ENCODE data around the gene NTHL1. TPM values are rescaled to one million over a fixed set of nuclear protein-coding genes. Genes with fewer than 3 reads are reported as not detected.
A peak's percentile ranks its signal among the peaks of the same experiment; 100 is the strongest.

The NTHL1 gene
- total RNA-seq, 1 experiment from 2014 or later: 32.8 TPM

- Mint-ChIP-seq H3K9me3 (ENCODE audit: low read depth, unreplicated experiment) (no peaks in the 10 kb centered on the region), H3K4me3 (ENCODE audit: low read depth, unreplicated experiment) (peak overlapping the region; percentile 54), H3K27ac (ENCODE audit: unreplicated experiment) (no peak overlapping the region), H3K36me3 (ENCODE audit: insufficient read depth, unreplicated experiment) (peaks cover 49% of the 10 kb centered on the region), H3K4me1 (ENCODE audit: low read depth, unreplicated experiment) (peaks cover 17% of the 10 kb centered on the region), H3K27me3 (ENCODE audit: unreplicated experiment) (no peaks in the 10 kb centered on the region)
- DNase-seq: peak; percentile 84
- no peak for TF ChIP-seq CTCF (IDR thresholded peaks at IDR 0.05; ENCODE audit: unreplicated experiment)
- no TSS peak for BruUV-seq (replicated peaks)
- CTCF ChIA-PET: no interaction called here
- intact Hi-C loops (cut with micrococcal nuclease; ENCODE audit: unreplicated experiment): no loop called here
Measured at GRCh38 chr16:1991948-1992703, 55.5 kb downstream of the NTHL1 start.

- Mint-ChIP-seq H3K9me3 (ENCODE audit: low read depth, unreplicated experiment) (no peaks in the 10 kb centered on the region), H3K27me3 (ENCODE audit: unreplicated experiment) (no peaks in the 10 kb centered on the region), H3K4me3 (ENCODE audit: low read depth, unreplicated experiment) (peak overlapping the region; percentile 54), H3K4me1 (ENCODE audit: low read depth, unreplicated experiment) (peaks cover 17% of the 10 kb centered on the region), H3K36me3 (ENCODE audit: insufficient read depth, unreplicated experiment) (peaks cover 49% of the 10 kb centered on the region), H3K27ac (ENCODE audit: unreplicated experiment) (no peak overlapping the region)
- CTCF ChIA-PET: no interaction called here
- BruUV-seq (replicated peaks): no TSS peak
- intact Hi-C loops (cut with micrococcal nuclease; ENCODE audit: unreplicated experiment): no loop called here
- no peak for DNase-seq
- TF ChIP-seq CTCF (IDR thresholded peaks at IDR 0.05; ENCODE audit: unreplicated experiment): no peak
Measured at GRCh38 chr16:1991588-1991947, 56.1 kb downstream of the NTHL1 start.

GRCh38 chr16:1991135-1991551, 56.5 kb downstream of the NTHL1 start:
- H3K36me3 Mint-ChIP-seq (ENCODE audit: insufficient read depth, unreplicated experiment): peaks cover 51% of the 10 kb centered on the region
- H3K4me1 Mint-ChIP-seq (ENCODE audit: low read depth, unreplicated experiment): peaks cover 17% of the 10 kb centered on the region
- CTCF ChIA-PET: no interaction called here
- DNase-seq: no peak
- TF ChIP-seq CTCF (IDR thresholded peaks at IDR 0.05; ENCODE audit: unreplicated experiment): no peak
- intact Hi-C loops (cut with micrococcal nuclease; ENCODE audit: unreplicated experiment): no loop called here
- no peaks in the 10 kb centered on the region for H3K9me3 Mint-ChIP-seq (ENCODE audit: low read depth, unreplicated experiment)
- no TSS peak for BruUV-seq (replicated peaks)
- no peaks in the 10 kb centered on the region for H3K27me3 Mint-ChIP-seq (ENCODE audit: unreplicated experiment)
- peak overlapping the region; percentile 54 for H3K4me3 Mint-ChIP-seq (ENCODE audit: low read depth, unreplicated experiment)
- H3K27ac Mint-ChIP-seq (ENCODE audit: unreplicated experiment): no peak overlapping the region

DNA sequence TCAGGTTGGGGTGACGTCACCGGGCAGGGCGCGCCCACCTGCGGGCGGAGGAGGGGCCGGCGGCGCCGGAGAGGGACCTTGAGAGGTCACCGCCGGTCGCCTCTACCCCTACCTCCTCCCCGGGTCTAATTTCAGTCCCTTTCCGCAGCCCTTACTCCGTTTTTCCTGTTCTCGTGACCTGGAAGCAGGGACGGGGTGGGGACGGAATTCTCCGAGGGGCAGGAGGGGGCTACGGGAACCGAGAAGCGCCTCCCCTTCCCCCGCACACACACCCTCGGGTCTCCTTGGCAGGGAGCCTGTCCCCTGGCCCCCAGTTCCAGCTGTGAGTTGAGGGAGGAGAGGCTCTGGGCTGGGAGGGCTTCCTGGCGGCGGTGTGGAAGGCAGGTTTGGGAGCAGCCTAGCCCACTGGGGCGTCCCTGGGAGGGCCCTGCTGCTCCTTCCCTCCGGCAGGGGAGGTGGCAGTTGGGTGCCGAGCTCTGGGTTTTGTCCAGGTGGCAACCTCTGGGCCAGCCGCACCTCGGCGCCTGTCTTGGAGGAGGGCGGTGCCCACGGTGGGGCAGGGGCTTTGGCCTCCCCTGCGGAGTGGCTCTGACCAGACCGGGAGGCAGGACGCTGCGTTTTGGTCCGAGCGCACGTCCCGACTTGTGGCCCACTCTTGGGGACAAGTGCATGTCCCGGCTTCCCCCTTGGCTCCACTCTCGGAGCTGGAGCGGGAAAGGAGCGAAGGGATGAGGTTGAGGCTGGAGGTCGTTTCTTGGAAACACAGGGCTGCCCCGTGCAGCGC, 57.1 kb downstream of the NTHL1 start:
- no peak for TF ChIP-seq CTCF (IDR thresholded peaks at IDR 0.05; ENCODE audit: unreplicated experiment)
- H3K36me3 Mint-ChIP-seq (ENCODE audit: insufficient read depth, unreplicated experiment): peaks cover 47% of the 10 kb centered on the region
- CTCF ChIA-PET: no interaction called here
- H3K27me3 Mint-ChIP-seq (ENCODE audit: unreplicated experiment): no peaks in the 10 kb centered on the region
- H3K4me1 Mint-ChIP-seq (ENCODE audit: low read depth, unreplicated experiment): peaks cover 11% of the 10 kb centered on the region
- intact Hi-C loops (cut with micrococcal nuclease; ENCODE audit: unreplicated experiment): no loop called here
- TSS peak; percentile 14 for BruUV-seq (replicated peaks)
- no peak overlapping the region for H3K27ac Mint-ChIP-seq (ENCODE audit: unreplicated experiment)
- peak; percentile 61 for DNase-seq
- H3K9me3 Mint-ChIP-seq (ENCODE audit: low read depth, unreplicated experiment): no peaks in the 10 kb centered on the region
- peak overlapping the region; percentile 54 for H3K4me3 Mint-ChIP-seq (ENCODE audit: low read depth, unreplicated experiment)
